T-helper 1 cell (primary cell): ENCODE measurements around the gene AJAP1.

Experiments used
- DNase-seq, 5 donors: peaks; one replicate each; pipeline ENCODE4 v3.0.0-alpha.2; 2012 to 2020

AJAP1 gene

GRCh38 chr1:4631321-4631720, 23.1 kb upstream of the AJAP1 start:
- no peak for DNase-seq

- DNase-seq: no peak
Observed at GRCh38 chr1:4633346-4633745, 21.1 kb upstream of the AJAP1 start.

GRCh38 chr1:4634156-4634792, 20.1 kb upstream of the AJAP1 start:
- no peak for DNase-seq

- DNase-seq: no peak
Observed at GRCh38 chr1:4634793-4635406, 19.5 kb upstream of the AJAP1 start.

- no peak for DNase-seq
Observed at GRCh38 chr1:4636186-4636585, 18.2 kb upstream of the AJAP1 start.

- no peak for DNase-seq
Observed at GRCh38 chr1:4636644-4637380, 17.6 kb upstream of the AJAP1 start.

GRCh38 chr1:4637616-4638344, 16.6 kb upstream of the AJAP1 start:
- no peak for DNase-seq

GRCh38 chr1:4638345-4638729, 16.1 kb upstream of the AJAP1 start:
- DNase-seq: no peak

- no peak for DNase-seq
Observed at GRCh38 chr1:4640931-4641330, 13.5 kb upstream of the AJAP1 start.

- DNase-seq: no peak
Observed at GRCh38 chr1:4647391-4647790, 7.0 kb upstream of the AJAP1 start.

- DNase-seq: no peak
Observed at GRCh38 chr1:4648657-4649056, 5.8 kb upstream of the AJAP1 start.

- no peak for DNase-seq
Observed at GRCh38 chr1:4650481-4650880, 3.9 kb upstream of the AJAP1 start.

- no peak for DNase-seq
Observed at GRCh38 chr1:4650981-4651380, 3.4 kb upstream of the AJAP1 start.

- DNase-seq: peak in 3 of 5 donors; percentile 34 to 42 (median 39)
Observed at GRCh38 chr1:4652631-4653327, 1.6 kb upstream of the AJAP1 start.

- no peak for DNase-seq
Observed at GRCh38 chr1:4653328-4653660, 1.1 kb upstream of the AJAP1 start.

- no peak for DNase-seq
Observed at GRCh38 chr1:4654764-4655673, 610 bp downstream of the AJAP1 start.

GRCh38 chr1:4655674-4656532, 1.5 kb downstream of the AJAP1 start:
- peak in 1 of 5 donors; percentile 12 for DNase-seq

GRCh38 chr1:4656533-4657140, 2.2 kb downstream of the AJAP1 start:
- DNase-seq: no peak

- no peak for DNase-seq
Observed at GRCh38 chr1:4657244-4657789, 2.9 kb downstream of the AJAP1 start.

GRCh38 chr1:4657960-4658541, 3.6 kb downstream of the AJAP1 start:
- no peak for DNase-seq
